ENCODE results near the gene NXPE3.
"Not testable (repeated sequence)": the region's sequence is repeated elsewhere in the genome, so short reads cannot be mapped to it uniquely, and the experiment has no call there.

NXPE3 gene

GRCh38 chr3:101779047-101779821, at the start of gene NXPE3:
TSS of gene NXPE3 (plus strand) at chr3:101779211. CDS start at chr3:101785597, 6,386 bp downstream.
- peak; percentile 86 for DNase-seq (ENCODE audit: low read depth in 2 of 2, low spot score in 1 of 2)

- DNase-seq (ENCODE audit: low read depth in 2 of 2, low spot score in 1 of 2), result no peak
Observed at GRCh38 chr3:101729586-101729985, 49.4 kb upstream of the NXPE3 start.

- DNase-seq (ENCODE audit: low read depth in 2 of 2, low spot score in 1 of 2), result no peak
Observed at GRCh38 chr3:101730839-101731238, 48.2 kb upstream of the NXPE3 start.

- no peak for DNase-seq (ENCODE audit: low read depth in 2 of 2, low spot score in 1 of 2)
Observed at GRCh38 chr3:101732240-101732641, 46.8 kb upstream of the NXPE3 start.

GRCh38 chr3:101735833-101736232, 43.2 kb upstream of the NXPE3 start:
- DNase-seq (ENCODE audit: low read depth in 2 of 2, low spot score in 1 of 2), result no peak

- not testable (repeated sequence) for DNase-seq (ENCODE audit: low read depth in 2 of 2, low spot score in 1 of 2)
Observed at GRCh38 chr3:101741914-101742313, 37.1 kb upstream of the NXPE3 start.

GRCh38 chr3:101744811-101745210, 34.2 kb upstream of the NXPE3 start:
- DNase-seq (ENCODE audit: low read depth in 2 of 2, low spot score in 1 of 2), result no peak

- not testable (repeated sequence) for DNase-seq (ENCODE audit: low read depth in 2 of 2, low spot score in 1 of 2)
Observed at GRCh38 chr3:101745934-101746333, 33.1 kb upstream of the NXPE3 start.

- DNase-seq (ENCODE audit: low read depth in 2 of 2, low spot score in 1 of 2), result not testable (repeated sequence)
Observed at GRCh38 chr3:101753386-101754113, 25.5 kb upstream of the NXPE3 start.

GRCh38 chr3:101758224-101758623, 20.8 kb upstream of the NXPE3 start:
- DNase-seq (ENCODE audit: low read depth in 2 of 2, low spot score in 1 of 2), result no peak

GRCh38 chr3:101762041-101762646, 16.9 kb upstream of the NXPE3 start:
- DNase-seq (ENCODE audit: low read depth in 2 of 2, low spot score in 1 of 2), result no peak

GRCh38 chr3:101777745-101778281, 1.2 kb upstream of the NXPE3 start:
- DNase-seq (ENCODE audit: low read depth in 2 of 2, low spot score in 1 of 2), result not testable (repeated sequence)

GRCh38 chr3:101778385-101779046, 495 bp upstream of the NXPE3 start:
- DNase-seq (ENCODE audit: low read depth in 2 of 2, low spot score in 1 of 2), result no peak

- no peak for DNase-seq (ENCODE audit: low read depth in 2 of 2, low spot score in 1 of 2)
Observed at GRCh38 chr3:101779822-101780381, 891 bp downstream of the NXPE3 start.

- DNase-seq (ENCODE audit: low read depth in 2 of 2, low spot score in 1 of 2), result no peak
Observed at GRCh38 chr3:101780661-101781060, 1.6 kb downstream of the NXPE3 start.

GRCh38 chr3:101781166-101781565, 2.2 kb downstream of the NXPE3 start:
- no peak for DNase-seq (ENCODE audit: low read depth in 2 of 2, low spot score in 1 of 2)

- DNase-seq (ENCODE audit: low read depth in 2 of 2, low spot score in 1 of 2), result no peak
Observed at GRCh38 chr3:101784855-101785613, 6.0 kb downstream of the NXPE3 start.

- no peak for DNase-seq (ENCODE audit: low read depth in 2 of 2, low spot score in 1 of 2)
Observed at GRCh38 chr3:101791778-101792177, 12.8 kb downstream of the NXPE3 start.

GRCh38 chr3:101796077-101796680, 17.2 kb downstream of the NXPE3 start:
- DNase-seq (ENCODE audit: low read depth in 2 of 2, low spot score in 1 of 2), result no peak

GRCh38 chr3:101801174-101801573, 22.2 kb downstream of the NXPE3 start:
- no peak for DNase-seq (ENCODE audit: low read depth in 2 of 2, low spot score in 1 of 2)
